Activated CD4-positive, alpha-beta T cell treated with anti-CD3 and anti-CD28 coated beads for 36 hours (primary cell): ENCODE results near the gene RBBP4. TPM values are rescaled to one million over a fixed set of nuclear protein-coding genes. Genes with fewer than 3 reads are reported as not detected.
A peak's percentile ranks its signal among the peaks of the same experiment; 100 is the strongest.
"Not testable (repeated sequence)": the region's sequence is repeated elsewhere in the genome, so short reads cannot be mapped to it uniquely, and the experiment has no call there.

ENCODE experiments used
- ATAC-seq: fragments of 200-7000 bp; cut with Tn5 transposase; one replicate; pipeline ENCODE4 v1.10.0; 2021; ENCODE audit warnings: mild to moderate bottlenecking, moderate library complexity
- CTCF ChIA-PET: fragments of 350-600 bp; sonication (Branson Sonifier 250); formaldehyde crosslinking; loops from one replicate; lab custom pipeline; 2021; ENCODE audit warnings: antibody characterized with exemption; lab: Charles Lee
- POLR2A ChIA-PET: fragments of 350-600 bp; sonication (Branson Sonifier 250); formaldehyde crosslinking; loops from one replicate; lab custom pipeline; 2021; ENCODE audit warnings: antibody characterized with exemption, inconsistent platforms; lab: Charles Lee
- DNase-seq: peaks from one replicate; pipeline ENCODE4 v3.0.0-alpha.2; 2020
- H3K27ac Mint-ChIP-seq: one replicate; pipeline ENCODE4 v1.8.0; 2021; ENCODE audit warnings: mixed read lengths
- H3K27me3 Mint-ChIP-seq: one replicate; pipeline ENCODE4 v1.8.0; 2021; ENCODE audit warnings: mixed read lengths
- H3K36me3 Mint-ChIP-seq: one replicate; pipeline ENCODE4 v1.8.0; 2021; ENCODE audit warnings: low read depth, mixed read lengths
- H3K4me1 Mint-ChIP-seq: one replicate; pipeline ENCODE4 v1.8.0; 2021; ENCODE audit warnings: mixed read lengths
- H3K4me3 Mint-ChIP-seq: one replicate; pipeline ENCODE4 v1.8.0; 2021; ENCODE audit warnings: mild to moderate bottlenecking, moderate library complexity, mixed read lengths
- H3K9me3 Mint-ChIP-seq: one replicate; pipeline ENCODE4 v1.8.0; 2021; ENCODE audit warnings: low read depth, mixed read lengths
- intact Hi-C, 2 experiments: fragments of 100-400 bp; cut with DNase I in 1 of 2; cut with micrococcal nuclease in 1 of 2; formaldehyde crosslinking; loops; one replicate each; pipeline versions ENCODE4 v1.14.2 to v1.15.1; 2022 to 2024; cut with DNase I, micrococcal nuclease
- total RNA-seq, 2 experiments: library from RNA; stranded (reverse); gene quantifications; one replicate each; pipeline ENCODE4 v1.2.3, GENCODE V29; 2021

The RBBP4 gene
- total RNA-seq, 2 experiments from 2014 or later = 323 to 331 TPM

GRCh38 chr1:32639489-32640075 is 11.4 kb upstream of the RBBP4 start:
- CTCF ChIA-PET = interaction anchor here (1.6 kb wide), 1 partner anchor 15 kb away, joined by 3 read pairs; no protein-coding TSS in a partner anchor
- no peak overlapping the region for H3K4me3 Mint-ChIP-seq
- H3K9me3 Mint-ChIP-seq = no peaks in the 10 kb centered on the region
- no peak for DNase-seq
- H3K27ac Mint-ChIP-seq = no peak overlapping the region
- no peaks in the 10 kb centered on the region for H3K27me3 Mint-ChIP-seq
- H3K4me1 Mint-ChIP-seq = peaks cover 4% of the 10 kb centered on the region
- POLR2A ChIA-PET = no interaction called here
- intact Hi-C loops = no loop called here
- ATAC-seq = no peak
- peaks cover 11% of the 10 kb centered on the region for H3K36me3 Mint-ChIP-seq

GRCh38 chr1:32642292-32642827 is 8.6 kb upstream of the RBBP4 start:
- POLR2A ChIA-PET, DNase-seq, H3K27me3 Mint-ChIP-seq, ATAC-seq, CTCF ChIA-PET, H3K4me1 Mint-ChIP-seq, intact Hi-C loops, H3K9me3 Mint-ChIP-seq, H3K27ac Mint-ChIP-seq, H3K4me3 Mint-ChIP-seq: not testable (repeated sequence)
- peaks cover 11% of the 10 kb centered on the region for H3K36me3 Mint-ChIP-seq

- DNase-seq (no peak), ATAC-seq (no peak)
- ChIA-PET POLR2A (no interaction called here), CTCF (interaction anchor here (0.6 kb wide), 2 partner anchors 50 to 989 kb away, joined by 3 read pairs; no protein-coding TSS in a partner anchor)
- Mint-ChIP-seq H3K27me3 (no peaks in the 10 kb centered on the region), H3K4me3 (no peak overlapping the region), H3K9me3 (no peaks in the 10 kb centered on the region), H3K36me3 (peaks cover 8% of the 10 kb centered on the region), H3K4me1 (peaks cover 18% of the 10 kb centered on the region), H3K27ac (no peak overlapping the region)
- intact Hi-C loops = no loop called here
Observed at GRCh38 chr1:32644426-32644825, 6.6 kb upstream of the RBBP4 start.

GRCh38 chr1:32647308-32648134 is 3.5 kb upstream of the RBBP4 start:
- Mint-ChIP-seq H3K9me3 (no peaks in the 10 kb centered on the region), H3K4me3 (peak overlapping the region; percentile 90), H3K27me3 (no peaks in the 10 kb centered on the region), H3K36me3 (peaks cover 24% of the 10 kb centered on the region), H3K27ac (peak overlapping the region; percentile 27), H3K4me1 (peaks cover 23% of the 10 kb centered on the region)
- intact Hi-C loops = no loop called here
- ChIA-PET CTCF (interaction anchor here (0.8 kb wide), 1 partner anchor 684 kb away, joined by 3 read pairs; no protein-coding TSS in a partner anchor), POLR2A (interaction anchor here (0.7 kb wide), 2 partner anchors 35 to 151 kb away, joined by 6 to 7 read pairs; no protein-coding TSS in a partner anchor)
- peak; percentile 29 for DNase-seq
- ATAC-seq = no peak

GRCh38 chr1:32650248-32650751 is 708 bp upstream of the RBBP4 start, which contains the start of gene ZBTB8OS:
ZBTB8OS (minus strand) TSS chr1:32650550; CDS start chr1:32650529, 21 bp downstream.
- intact Hi-C loops = loop anchor here (1.0 to 10.0 kb wide), 13 partner anchors 27 to 1005 kb away; partner anchors contain the start of genes BSDC1 (in 1 of the 2), EIF3I (in 1 of the 2), KHDRBS1 (in 1 of the 2) and KPNA6 (in 1 of the 2)
- DNase-seq (peak; percentile 91), ATAC-seq (peak; percentile 80)
- Mint-ChIP-seq H3K4me1 (peaks cover 45% of the 10 kb centered on the region), H3K36me3 (peaks cover 42% of the 10 kb centered on the region), H3K9me3 (no peaks in the 10 kb centered on the region), H3K27ac (peak within 1 kb of the TSS; percentile 99), H3K27me3 (no peaks in the 10 kb centered on the region), H3K4me3 (peak within 1 kb of the TSS; percentile 90)
- CTCF ChIA-PET = interaction anchor here (0.8 to 2.1 kb wide), 4 partner anchors 10 to 132 kb away, joined by 3 to 15 read pairs (median 3); no protein-coding TSS in a partner anchor
- POLR2A ChIA-PET = interaction anchor here (0.5 to 1.1 kb wide), 7 partner anchors 26 to 576 kb away, joined by 3 to 4 read pairs (median 3); partner anchors contain the start of gene BSDC1

- H3K27ac Mint-ChIP-seq = peak overlapping the region; percentile 99
- ChIA-PET POLR2A (interaction anchor here (0.8 to 1.2 kb wide), 4 partner anchors 131 to 544 kb away, joined by 3 read pairs; partner anchors contain the start of genes BSDC1 and KPNA6), CTCF (interaction anchor here (0.5 to 2.1 kb wide), 4 partner anchors 9 to 131 kb away, joined by 3 to 15 read pairs (median 3); no protein-coding TSS in a partner anchor)
- intact Hi-C loops = loop anchor here (1.0 to 10.0 kb wide), 9 partner anchors 112 to 699 kb away; partner anchors contain the start of genes AK2 (in 1 of the 2), AZIN2 (in 1 of the 2), HDAC1 (in 1 of the 2) and KHDRBS1 (in 1 of the 2)
- peaks cover 48% of the 10 kb centered on the region for H3K36me3 Mint-ChIP-seq
- no peaks in the 10 kb centered on the region for H3K27me3 Mint-ChIP-seq
- no peak for ATAC-seq
- peaks cover 52% of the 10 kb centered on the region for H3K4me1 Mint-ChIP-seq
- peak overlapping the region; percentile 90 for H3K4me3 Mint-ChIP-seq
- no peaks in the 10 kb centered on the region for H3K9me3 Mint-ChIP-seq
- no peak for DNase-seq
Observed at GRCh38 chr1:32651461-32652073, 559 bp downstream of the RBBP4 start.

- no peaks in the 10 kb centered on the region for H3K27me3 Mint-ChIP-seq
- no peak for DNase-seq
- POLR2A ChIA-PET = interaction anchor here (1.2 kb wide), 1 partner anchor 132 kb away, joined by 3 read pairs; no protein-coding TSS in a partner anchor
- CTCF ChIA-PET = interaction anchor here (0.7 kb wide), 1 partner anchor 330 kb away, joined by 3 read pairs; no protein-coding TSS in a partner anchor
- no peak for ATAC-seq
- intact Hi-C loops = loop anchor here in 1 of 2 experiments (10.0 kb wide), 1 partner anchor 638 kb away; the partner anchor contains the start of gene KHDRBS1
- peaks cover 57% of the 10 kb centered on the region for H3K4me1 Mint-ChIP-seq
- peaks cover 57% of the 10 kb centered on the region for H3K36me3 Mint-ChIP-seq
- peak overlapping the region; percentile 99 for H3K27ac Mint-ChIP-seq
- H3K9me3 Mint-ChIP-seq = no peaks in the 10 kb centered on the region
- H3K4me3 Mint-ChIP-seq = peak overlapping the region; percentile 90
Observed at GRCh38 chr1:32652244-32652962, 1.4 kb downstream of the RBBP4 start.

GRCh38 chr1:32659581-32659980 is 8.6 kb downstream of the RBBP4 start:
- CTCF ChIA-PET = interaction anchor here (1.1 kb wide), 1 partner anchor 468 kb away, joined by 3 read pairs; no protein-coding TSS in a partner anchor
- peaks cover 69% of the 10 kb centered on the region for H3K36me3 Mint-ChIP-seq
- POLR2A ChIA-PET = no interaction called here

GRCh38 chr1:32665915-32666314 is 14.9 kb downstream of the RBBP4 start:
- no peak overlapping the region for H3K27ac Mint-ChIP-seq
- H3K36me3 Mint-ChIP-seq = peaks cover 53% of the 10 kb centered on the region
- no peak overlapping the region for H3K4me3 Mint-ChIP-seq
- POLR2A ChIA-PET = interaction anchor here (0.6 kb wide), 1 partner anchor 28 kb away, joined by 5 read pairs; no protein-coding TSS in a partner anchor
- H3K4me1 Mint-ChIP-seq = peaks cover 2% of the 10 kb centered on the region
- ATAC-seq = no peak
- no peaks in the 10 kb centered on the region for H3K9me3 Mint-ChIP-seq
- CTCF ChIA-PET = no interaction called here
- no peak for DNase-seq
- intact Hi-C loops = loop anchor here in 1 of 2 experiments (5.0 kb wide), 1 partner anchor 111 kb away; no protein-coding TSS in a partner anchor
- H3K27me3 Mint-ChIP-seq = no peaks in the 10 kb centered on the region

More at GRCh38 chr1:32659581-32659980, 8.6 kb downstream of the RBBP4 start:
- intact Hi-C loops = loop anchor here in 1 of 2 experiments (10.0 kb wide), 1 partner anchor 645 kb away; the partner anchor contains the start of gene KHDRBS1
- no peak overlapping the region for H3K4me3 Mint-ChIP-seq
- no peak for DNase-seq
- no peak overlapping the region for H3K27ac Mint-ChIP-seq
- H3K9me3 Mint-ChIP-seq = no peaks in the 10 kb centered on the region
- H3K27me3 Mint-ChIP-seq = no peaks in the 10 kb centered on the region
- no peak for ATAC-seq
- peaks cover 33% of the 10 kb centered on the region for H3K4me1 Mint-ChIP-seq
